Lower leg skin (tissue), 3 donors: Measurements from ENCODE around the gene FOXP1.

ENCODE experiments used
- CTCF ChIP-seq, 3 donors: fragments of 450-650 bp; IDR thresholded peaks; one replicate each; pipeline ENCODE4 v1.5.1; 2016; ENCODE audit warnings: antibody characterized with exemption in 3 of 3, mild to moderate bottlenecking in 3 of 3, moderate library complexity in 2 of 3
- POLR2A ChIP-seq, 2 donors: fragments of 450-650 bp; IDR thresholded peaks; one replicate each; pipeline ENCODE4 v1.6.1; 2016 to 2017; ENCODE audit warnings: antibody characterized with exemption in 2 of 2, mild to moderate bottlenecking in 1 of 2, moderate library complexity in 1 of 2

DNA sequence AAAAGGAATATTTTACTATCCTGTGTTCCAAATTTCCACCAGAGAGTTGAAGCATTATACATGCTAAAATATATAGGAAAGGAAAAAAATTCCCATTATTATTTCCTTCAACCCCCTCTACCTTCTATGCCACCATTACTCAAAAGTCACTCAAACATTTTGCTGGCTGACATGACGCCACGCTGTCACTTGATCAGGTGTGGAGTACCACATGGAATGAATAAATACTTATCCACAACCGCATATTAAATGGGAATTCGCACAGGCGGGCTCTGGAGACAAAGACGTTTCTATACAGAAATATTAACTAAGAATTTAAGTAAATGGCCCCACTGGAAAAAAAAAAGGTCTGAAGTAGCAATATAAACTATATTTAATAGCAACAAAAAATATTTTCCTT lies 266.4 kb downstream of the FOXP1 start:
- TF ChIP-seq POLR2A (IDR thresholded peaks at IDR 0.05) (no peak), CTCF (IDR thresholded peaks at IDR 0.05) (no peak)
